H54 (cell line): ENCODE results near the gene AGAP1.

Source experiments
- DNase-seq: peaks from one replicate; pipeline ENCODE4 v3.0.0; 2011; ENCODE audit warnings: low spot score, mixed read lengths; ENCODE audit not compliant: insufficient read length
- FAIRE-seq: peaks from 3 replicates; lab custom pipeline; 2011; peaks lifted over from hg19 to GRCh38; lab: Jason Lieb, UNC
- POLR2A ChIP-seq: IDR thresholded peaks from 2 replicates; pipeline ENCODE4 v1.6.1; 2011; ENCODE audit warnings: low read depth, mild to moderate bottlenecking, low read length

The AGAP1 gene

DNA sequence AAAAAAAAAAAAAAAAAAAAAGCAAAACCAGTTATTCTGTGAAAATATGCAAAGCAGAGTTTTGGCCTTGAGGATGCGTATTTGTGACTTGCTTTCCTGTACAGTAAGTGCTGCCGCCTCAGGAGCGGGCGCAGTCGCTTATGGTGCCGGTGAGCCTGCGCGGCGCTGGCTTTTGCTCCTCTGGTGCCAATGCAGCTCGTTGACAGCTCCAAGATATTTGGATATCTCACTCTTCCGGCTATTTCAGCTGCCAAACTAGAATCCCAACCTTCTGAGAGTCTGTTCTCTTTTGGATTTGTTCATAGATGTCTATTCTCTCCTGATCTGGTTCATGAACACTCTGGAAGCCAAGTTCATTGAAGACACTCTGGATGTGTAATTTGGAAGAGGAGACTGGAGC lies 184.1 kb downstream of the AGAP1 start:
- TF ChIP-seq POLR2A, result no peak
- DNase-seq (no peak), FAIRE-seq (no peak)

DNA sequence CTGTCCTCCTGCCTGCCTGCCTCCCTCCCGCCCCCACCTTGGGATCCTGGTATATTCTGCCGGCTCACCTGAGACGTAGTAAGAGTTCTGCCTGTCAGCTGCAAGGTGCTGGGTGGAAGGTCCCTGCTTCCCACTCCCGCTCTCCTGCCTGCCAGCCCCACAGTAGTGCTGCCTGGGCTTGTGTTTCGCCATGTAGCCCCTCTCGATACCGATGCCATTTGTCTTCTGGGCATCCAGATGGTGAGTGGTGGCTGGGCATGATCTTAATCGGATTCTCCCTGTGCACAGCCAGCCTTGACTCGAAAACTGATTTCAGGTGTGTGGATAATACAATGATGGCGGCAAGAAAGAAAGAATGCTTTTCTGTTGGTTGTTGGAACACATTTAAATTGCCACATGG lies 184.9 kb downstream of the AGAP1 start:
- DNase-seq, result no peak
- no peak for FAIRE-seq
- TF ChIP-seq POLR2A, result no peak

DNA sequence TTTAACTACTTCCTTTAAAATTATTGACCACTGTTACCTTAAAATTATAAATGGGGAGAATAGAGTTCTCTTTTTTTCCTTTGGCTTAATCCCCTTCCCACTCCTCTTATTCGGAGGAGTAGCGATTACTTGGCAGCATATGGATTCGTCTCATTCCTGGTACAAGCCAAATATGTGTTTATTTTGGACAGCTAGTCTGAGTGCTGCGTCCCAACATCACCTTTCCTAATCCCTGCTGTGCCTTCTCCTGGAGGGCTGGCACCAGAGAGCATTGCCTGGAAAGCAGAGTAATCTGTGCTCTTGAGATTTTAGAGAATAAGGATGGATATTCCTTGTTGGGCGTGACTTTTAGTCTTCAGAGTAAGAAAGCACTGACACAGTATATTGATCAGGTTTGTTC lies 185.6 kb downstream of the AGAP1 start:
- no peak for TF ChIP-seq POLR2A
- no peak for DNase-seq
- no peak for FAIRE-seq

- DNase-seq, result no peak
- TF ChIP-seq POLR2A, result no peak
- no peak for FAIRE-seq
Measured at GRCh38 chr2:235685024-235685721, 191.3 kb downstream of the AGAP1 start.

GRCh38 chr2:235688511-235689426 lies 194.9 kb downstream of the AGAP1 start:
- no peak for TF ChIP-seq POLR2A
- FAIRE-seq (no peak), DNase-seq (no peak)

- no peak for FAIRE-seq
- no peak for TF ChIP-seq POLR2A
- DNase-seq, result no peak
Measured at GRCh38 chr2:235689427-235689853, 195.6 kb downstream of the AGAP1 start.

DNA sequence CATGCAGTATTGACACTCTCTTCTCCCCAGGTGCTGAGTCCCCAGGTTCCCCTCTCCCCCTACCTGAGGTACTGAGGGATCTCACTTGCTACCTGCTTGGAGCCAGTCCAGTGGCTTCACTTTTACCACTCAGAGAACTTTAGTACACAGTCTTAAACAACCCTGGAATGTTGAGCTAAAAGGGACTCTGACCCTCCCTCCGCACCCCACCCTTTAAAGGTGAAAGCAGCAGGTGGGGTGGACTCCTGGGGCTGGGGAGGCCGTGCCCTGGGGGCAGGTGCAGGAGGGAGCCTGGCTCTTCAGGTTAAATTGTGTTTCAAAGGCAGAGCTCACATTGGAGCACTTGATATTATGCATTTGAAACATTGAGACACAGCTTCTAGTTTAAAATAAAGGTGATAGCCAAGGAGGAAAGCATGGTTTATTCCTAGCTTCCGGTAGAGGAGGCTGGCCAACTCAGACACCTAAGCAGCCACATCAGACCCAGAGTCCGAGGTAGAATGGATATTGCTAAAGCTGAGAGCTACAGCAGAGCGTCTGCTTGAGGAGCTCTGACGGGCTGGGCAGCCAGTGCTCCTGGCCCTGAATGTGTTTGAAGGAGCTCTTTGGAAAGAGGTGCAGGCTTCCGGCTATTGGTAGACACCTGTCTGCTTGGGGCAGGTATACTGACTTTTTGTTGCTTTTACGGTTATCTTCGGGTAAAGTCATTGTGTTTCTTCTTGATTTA lies 196.4 kb downstream of the AGAP1 start:
- FAIRE-seq, result no peak
- DNase-seq, result no peak
- TF ChIP-seq POLR2A, result no peak

DNA sequence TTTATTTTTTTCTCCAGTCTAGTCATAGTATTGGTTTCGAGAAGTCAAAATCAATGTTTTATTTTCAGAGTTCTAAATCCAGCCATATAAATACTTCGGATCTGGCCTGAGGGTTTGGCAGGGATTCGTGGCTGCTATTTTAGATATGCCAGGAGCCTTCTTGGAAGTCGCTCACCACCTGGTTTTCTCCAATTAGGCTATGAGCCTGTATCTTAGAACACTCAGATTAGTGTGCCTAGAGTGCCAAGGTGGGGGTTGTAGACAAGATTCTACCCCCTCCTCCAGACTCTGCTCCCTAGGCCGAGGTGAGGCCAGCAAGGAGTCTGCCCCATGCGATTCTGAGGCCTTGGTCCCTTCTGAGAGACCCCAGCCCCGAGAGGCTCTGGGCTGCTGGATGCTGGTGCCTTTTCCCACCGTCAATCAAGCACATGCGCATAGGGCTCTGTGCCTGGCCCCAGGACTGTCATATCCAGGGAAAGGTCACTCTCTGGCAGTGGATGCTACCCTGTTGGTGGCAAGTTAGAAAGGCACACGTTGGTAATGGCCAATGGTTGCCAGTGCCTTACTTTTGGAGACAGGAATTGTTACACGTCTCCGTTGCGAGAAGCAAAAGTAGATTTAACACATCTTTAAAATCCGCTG lies 197.1 kb downstream of the AGAP1 start:
- DNase-seq (no peak), FAIRE-seq (no peak)
- TF ChIP-seq POLR2A, result no peak

DNA sequence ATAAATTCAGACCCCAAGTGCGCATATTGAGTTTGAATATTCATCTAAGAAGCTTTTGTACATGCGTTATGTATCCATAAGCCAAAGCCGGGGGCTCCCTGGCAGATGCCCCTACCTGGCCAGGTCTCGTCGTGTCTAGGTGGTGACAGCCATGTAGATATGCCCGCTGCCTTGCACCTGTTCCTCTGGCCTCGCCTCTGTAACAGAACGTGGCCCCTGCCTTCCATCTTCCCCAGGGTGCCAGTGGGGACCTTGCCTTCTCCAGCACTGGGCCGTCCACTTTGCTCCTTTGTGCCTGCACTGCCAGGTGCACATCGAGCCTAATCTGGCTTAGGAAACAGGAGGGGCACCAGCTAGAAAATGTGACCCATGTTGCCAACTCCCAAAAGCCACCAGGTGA lies 198.2 kb downstream of the AGAP1 start:
- no peak for FAIRE-seq
- no peak for DNase-seq
- TF ChIP-seq POLR2A, result no peak

DNA sequence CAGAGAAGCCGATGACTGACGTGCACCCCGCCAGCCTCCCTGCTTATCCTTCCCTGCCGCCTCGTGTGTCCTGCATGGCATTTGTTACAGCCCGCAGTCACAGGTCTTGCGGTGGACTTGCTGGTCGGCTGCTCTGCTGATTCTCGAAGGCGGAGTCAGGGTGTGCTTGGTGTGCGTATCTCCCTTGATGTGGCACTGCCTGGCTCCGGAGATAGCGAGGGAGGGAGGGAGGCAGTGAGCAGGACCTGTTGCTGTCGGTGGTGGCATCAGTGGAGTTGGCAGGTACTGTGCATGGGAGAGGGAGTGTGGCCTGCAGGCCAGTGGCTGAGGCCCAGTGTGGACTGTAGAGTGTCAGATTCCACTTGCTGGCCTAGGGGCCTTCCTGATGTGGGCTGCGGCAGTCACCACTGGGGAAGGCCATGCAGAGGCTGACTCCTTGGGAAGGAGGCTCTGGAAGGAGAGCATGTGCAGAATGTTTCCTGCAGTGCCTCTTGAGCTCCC lies 198.9 kb downstream of the AGAP1 start:
- FAIRE-seq (no peak), DNase-seq (no peak)
- TF ChIP-seq POLR2A, result no peak

DNA sequence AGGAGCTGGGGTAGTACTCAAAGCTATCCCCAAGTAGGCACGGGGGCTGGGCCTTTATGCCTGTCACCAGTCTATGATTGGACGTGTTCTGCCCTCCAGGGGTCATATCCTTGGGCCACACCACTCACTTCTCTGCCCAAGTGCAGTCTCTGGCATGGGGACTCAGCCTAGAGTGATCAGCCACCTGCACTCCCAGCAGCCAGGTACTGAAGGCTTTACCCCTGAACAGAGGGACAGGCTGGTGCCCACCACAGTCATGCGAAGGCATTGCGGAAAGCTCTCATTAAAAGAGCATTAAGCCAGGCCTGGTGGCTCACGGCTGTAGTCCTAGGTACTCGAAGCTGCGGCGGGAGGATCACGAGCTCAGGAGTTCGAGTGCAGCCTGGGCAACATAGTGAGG lies 199.4 kb downstream of the AGAP1 start:
- no peak for TF ChIP-seq POLR2A
- no peak for FAIRE-seq
- DNase-seq, result no peak

GRCh38 chr2:235694721-235695601 lies 201.1 kb downstream of the AGAP1 start:
- DNase-seq, result no peak
- FAIRE-seq, result no peak
- no peak for TF ChIP-seq POLR2A

GRCh38 chr2:235695602-235695895 lies 201.7 kb downstream of the AGAP1 start:
- FAIRE-seq, result no peak
- no peak for TF ChIP-seq POLR2A
- DNase-seq, result no peak

- TF ChIP-seq POLR2A, result no peak
- FAIRE-seq (no peak), DNase-seq (no peak)
Measured at GRCh38 chr2:235697041-235697440, 203.2 kb downstream of the AGAP1 start.
